Endodermal cell (in vitro differentiated cells): Measurements from ENCODE around the gene LOXHD1. TPM values are rescaled to one million over a fixed set of nuclear protein-coding genes. Genes with fewer than 3 reads are reported as not detected.

Experiments
- DNase-seq: peaks from one replicate; pipeline ENCODE4 v3.0.0-alpha.2; 2017
- H3K27ac ChIP-seq: 2 replicates; pipeline ENCODE4 v1.5.1; 2013; ENCODE audit warnings: mild to moderate bottlenecking, low read depth, low read length, moderate library complexity
- H3K27me3 ChIP-seq: 2 replicates; pipeline ENCODE4 v1.6.1; 2013; ENCODE audit warnings: mild to moderate bottlenecking, low read length, moderate library complexity; ENCODE audit not compliant: insufficient read depth, control insufficient read depth, poor library complexity, severe bottlenecking
- H3K36me3 ChIP-seq: 2 replicates; pipeline ENCODE4 v1.7.0; 2013; ENCODE audit warnings: mild to moderate bottlenecking, low read length, moderate library complexity; ENCODE audit not compliant: control insufficient read depth, insufficient read depth
- H3K4me1 ChIP-seq: one replicate; pipeline ENCODE4 v1.7.0; 2013; ENCODE audit warnings: low read length; ENCODE audit not compliant: control insufficient read depth, insufficient read depth
- H3K4me3 ChIP-seq: 2 replicates; pipeline ENCODE4 v1.5.1; 2013; ENCODE audit warnings: mild to moderate bottlenecking, low read length, moderate library complexity
- H3K9ac ChIP-seq: 2 replicates; pipeline ENCODE4 v1.6.1; 2013; ENCODE audit warnings: mild to moderate bottlenecking, low read length, moderate library complexity; ENCODE audit not compliant: poor library complexity, severe bottlenecking; ENCODE audit errors: extremely low read depth
- H3K9me3 ChIP-seq: 2 replicates; pipeline ENCODE4 v1.6.1; 2013; ENCODE audit warnings: mild to moderate bottlenecking, low read length, moderate library complexity; ENCODE audit not compliant: control insufficient read depth
- H3K27ac Mint-ChIP-seq: 2 replicates; pipeline ENCODE4 v1.8.0; 2020; ENCODE audit warnings: mixed read lengths
- H3K27me3 Mint-ChIP-seq: 2 replicates; pipeline ENCODE4 v1.8.0; 2021; ENCODE audit warnings: mild to moderate bottlenecking, mixed read lengths; ENCODE audit not compliant: insufficient read depth
- H3K36me3 Mint-ChIP-seq: 2 replicates; pipeline ENCODE4 v1.8.0; 2020; ENCODE audit warnings: low read depth, mixed read lengths
- H3K4me1 Mint-ChIP-seq: 2 replicates; pipeline ENCODE4 v1.8.0; 2020; ENCODE audit warnings: mixed read lengths
- H3K4me3 Mint-ChIP-seq: 2 replicates; pipeline ENCODE4 v1.8.0; 2020; ENCODE audit warnings: mild to moderate bottlenecking, moderate library complexity, mixed read lengths
- H3K9me3 Mint-ChIP-seq: 2 replicates; pipeline ENCODE4 v1.8.0; 2020; ENCODE audit warnings: mild to moderate bottlenecking, mixed read lengths
- CTCF ChIP-seq: fragments of 200-600 bp; sonication (generic); conservative IDR thresholded peaks from 2 replicates; pipeline ENCODE4 v1.5.0; 2021; ENCODE audit warnings: antibody characterized with exemption, mild to moderate bottlenecking
- WGBS, 2 experiments: methylation state at CpG; one replicate each; pipeline versions ENCODE4 v1.1.5 to v1.1.7; 2013; ENCODE audit warnings: missing lambda C conversion rate in 2 of 2, mixed read lengths in 1 of 2; ENCODE audit not compliant: insufficient coverage in 1 of 2, insufficient read length in 1 of 2; 5-methylcytosine and 5-hydroxymethylcytosine counted together
- total RNA-seq, 2 donors: library from RNA; stranded (reverse); fragmentation: NEBNext Ultra II Directional in 1 of 2; extraction: Animal tissue kit (Norgen Biotek cat#: 25700) in 1 of 2; gene quantifications; 2 replicates in 1 of 2; 3 replicates in 1 of 2; pipeline ENCODE4 v1.2.1, GENCODE V29; 2021

Gene LOXHD1
- total RNA-seq, 2 donors from 2014 or later = 2.1 TPM; not detected in 1

DNA sequence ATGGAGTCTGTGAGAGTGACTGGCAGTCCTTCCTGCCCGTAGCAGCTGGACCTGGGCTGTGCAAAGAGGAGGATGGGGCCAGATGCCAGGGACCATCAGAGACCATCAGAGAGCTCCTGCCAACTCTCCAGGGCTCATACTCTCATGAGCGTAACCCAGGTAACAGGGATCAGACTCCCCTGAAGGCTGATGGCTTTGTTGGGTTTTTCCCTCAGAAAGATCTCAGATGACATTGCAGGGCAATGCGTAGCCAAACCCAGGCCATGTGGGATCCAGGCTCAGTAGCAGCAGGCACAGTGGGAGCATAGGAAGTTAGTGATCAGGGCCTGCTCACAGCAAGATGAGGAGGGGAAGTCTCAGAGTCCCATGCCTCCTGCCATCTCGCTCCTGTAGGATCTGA is 218.0 kb downstream of the LOXHD1 start:
- H3K27me3 Mint-ChIP-seq = no peaks in the 10 kb centered on the region
- Histone ChIP-seq H3K9me3 (no peaks in the 10 kb centered on the region), H3K27ac (no peak overlapping the region), H3K36me3 (no peaks in the 10 kb centered on the region), H3K4me3 (no peak overlapping the region), H3K27me3 (no peaks in the 10 kb centered on the region), H3K4me1 (no peaks in the 10 kb centered on the region), H3K9ac (no peak overlapping the region)
- no peaks in the 10 kb centered on the region for H3K4me1 Mint-ChIP-seq
- 84 to 93% methylated on average over 3 to 4 of the region's 4 CpGs for WGBS, 2 experiments
- no peak overlapping the region for H3K4me3 Mint-ChIP-seq
- no peak for DNase-seq
- H3K36me3 Mint-ChIP-seq = no peaks in the 10 kb centered on the region
- H3K9me3 Mint-ChIP-seq = peaks cover 3% of the 10 kb centered on the region
- no peak overlapping the region for H3K27ac Mint-ChIP-seq
- no peak for TF ChIP-seq CTCF

- Mint-ChIP-seq H3K27ac (no peak overlapping the region), H3K9me3 (peaks cover under 1% of the 10 kb centered on the region), H3K4me3 (no peak overlapping the region), H3K27me3 (no peaks in the 10 kb centered on the region), H3K36me3 (no peaks in the 10 kb centered on the region), H3K4me1 (no peaks in the 10 kb centered on the region)
- Histone ChIP-seq H3K9me3 (no peaks in the 10 kb centered on the region), H3K4me1 (no peaks in the 10 kb centered on the region), H3K4me3 (no peak overlapping the region), H3K9ac (no peak overlapping the region), H3K27ac (no peak overlapping the region), H3K36me3 (no peaks in the 10 kb centered on the region), H3K27me3 (no peaks in the 10 kb centered on the region)
- TF ChIP-seq CTCF = no peak
- no peak for DNase-seq
- whole genome bisulfite sequencing, 2 experiments = 93% methylated on average over 5 of the region's 5 CpGs; no CpG with 5 or more reads in 1 of the 2 experiments
These were observed 220.0 kb downstream of the LOXHD1 start for GRCh38 chr18:46437061-46437460.

- Histone ChIP-seq H3K4me1 (peaks cover 3% of the 10 kb centered on the region), H3K9me3 (no peaks in the 10 kb centered on the region), H3K36me3 (no peaks in the 10 kb centered on the region), H3K27ac (no peak overlapping the region), H3K4me3 (no peak overlapping the region), H3K9ac (no peak overlapping the region), H3K27me3 (no peaks in the 10 kb centered on the region)
- Mint-ChIP-seq H3K27ac (no peak overlapping the region), H3K9me3 (no peaks in the 10 kb centered on the region), H3K4me1 (peaks cover 4% of the 10 kb centered on the region), H3K27me3 (no peaks in the 10 kb centered on the region), H3K36me3 (no peaks in the 10 kb centered on the region), H3K4me3 (no peak overlapping the region)
- TF ChIP-seq CTCF = no peak
- 85 to 100% methylated on average over 1 to 2 of the region's 2 CpGs for WGBS, 2 experiments
- no peak for DNase-seq
These were observed 220.4 kb downstream of the LOXHD1 start for GRCh38 chr18:46436621-46437020.
